ENCODE results near the gene CATSPERB. TPM values are rescaled to one million over a fixed set of nuclear protein-coding genes. Genes with fewer than 3 reads are reported as not detected.
"Not testable (repeated sequence)": the region's sequence is repeated elsewhere in the genome, so short reads cannot be mapped to it uniquely, and the experiment has no call there.

Gene CATSPERB
- total RNA-seq, 1 donor from 2014 or later, result 3.3 TPM

GRCh38 chr14:91731018-91731417 lies 868 bp downstream of the CATSPERB start:
- no peak for ATAC-seq

DNA sequence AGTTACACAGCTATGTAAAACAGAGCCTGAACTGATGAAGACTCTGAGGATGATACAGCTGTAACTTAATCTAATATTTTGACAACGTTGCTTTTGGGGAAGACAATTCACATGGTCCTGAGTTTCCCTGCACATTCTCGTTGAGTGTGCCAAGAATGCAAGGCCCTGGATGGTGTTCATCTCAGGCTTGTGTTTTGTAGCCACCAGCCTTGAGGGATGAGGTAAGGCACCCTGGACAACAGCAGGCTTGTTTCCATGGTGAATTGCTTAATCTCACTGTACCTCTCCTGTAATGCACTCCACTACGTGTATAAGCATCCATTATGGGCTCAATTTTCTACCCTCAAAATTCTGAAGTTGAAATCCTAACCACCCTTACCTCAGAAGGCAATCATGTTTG lies 2.1 kb downstream of the CATSPERB start:
- ATAC-seq, result no peak

DNA sequence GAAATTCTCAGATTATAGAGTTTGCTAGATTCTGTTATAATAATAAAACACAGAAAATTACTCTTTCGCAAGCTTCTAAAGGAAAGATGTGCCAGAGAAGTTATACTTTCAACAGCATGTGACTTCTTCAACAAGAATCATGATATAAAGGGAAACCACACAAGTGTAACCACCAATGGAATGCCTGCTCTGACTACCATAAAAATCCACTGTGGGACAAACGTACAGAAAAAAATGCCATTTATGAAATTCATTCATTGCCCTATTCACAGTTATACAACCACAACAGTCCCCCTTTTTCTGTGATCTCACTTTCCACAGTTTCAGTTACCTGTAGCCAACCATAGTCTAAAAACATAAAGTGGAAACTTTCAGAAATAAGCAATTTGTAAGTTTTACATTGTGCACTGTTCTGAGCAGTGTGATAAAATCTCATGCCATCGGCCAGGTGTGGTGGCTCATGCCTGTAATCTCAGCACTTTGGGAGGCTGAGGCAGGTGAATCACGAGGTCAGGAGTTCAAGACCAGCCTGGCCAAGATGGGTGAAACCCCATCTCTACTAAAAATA lies 3.2 kb downstream of the CATSPERB start:
- ATAC-seq, result no peak

DNA sequence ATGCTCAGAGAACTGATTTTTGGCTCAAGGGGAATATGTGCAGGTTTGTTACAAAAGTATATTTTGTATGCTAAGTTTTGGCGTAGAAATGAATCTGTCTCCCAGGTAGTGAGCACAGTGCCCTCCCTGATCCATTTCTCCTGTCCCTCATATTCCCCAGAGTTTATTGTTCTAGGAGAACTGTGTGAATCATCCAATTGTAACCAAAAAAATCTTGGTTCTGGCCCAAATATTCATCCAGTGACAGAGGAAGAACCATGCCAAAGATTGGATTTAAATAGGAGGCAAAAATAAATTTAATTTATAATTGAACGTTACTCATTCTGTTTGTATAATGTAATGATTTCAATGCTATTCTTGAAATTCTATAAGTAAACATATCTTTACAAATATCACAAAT lies 4.8 kb downstream of the CATSPERB start:
- ATAC-seq, result no peak

GRCh38 chr14:91723501-91723900 lies 8.4 kb downstream of the CATSPERB start:
- no peak for ATAC-seq

- ATAC-seq, result no peak
Observed at GRCh38 chr14:91722386-91722785, 9.5 kb downstream of the CATSPERB start.

DNA sequence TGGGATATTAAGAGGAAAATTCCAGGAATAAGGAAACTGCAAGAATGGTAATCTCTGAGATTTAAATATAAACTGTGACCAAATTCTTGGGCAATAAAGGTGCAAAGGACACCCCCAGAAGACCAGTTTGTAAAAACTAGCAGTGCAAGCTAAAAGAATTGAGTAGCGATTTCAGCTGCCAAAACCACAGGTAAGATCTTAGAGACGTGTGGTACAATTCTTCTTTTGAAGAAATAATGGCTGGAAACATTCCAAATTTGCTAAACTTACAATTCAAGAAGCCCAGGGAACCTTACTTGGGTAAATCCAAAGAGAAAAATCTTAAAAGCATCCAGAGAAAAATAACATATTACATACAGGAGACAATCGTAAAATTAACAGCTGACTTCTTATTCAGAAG lies 12.0 kb downstream of the CATSPERB start:
- ATAC-seq, result no peak

DNA sequence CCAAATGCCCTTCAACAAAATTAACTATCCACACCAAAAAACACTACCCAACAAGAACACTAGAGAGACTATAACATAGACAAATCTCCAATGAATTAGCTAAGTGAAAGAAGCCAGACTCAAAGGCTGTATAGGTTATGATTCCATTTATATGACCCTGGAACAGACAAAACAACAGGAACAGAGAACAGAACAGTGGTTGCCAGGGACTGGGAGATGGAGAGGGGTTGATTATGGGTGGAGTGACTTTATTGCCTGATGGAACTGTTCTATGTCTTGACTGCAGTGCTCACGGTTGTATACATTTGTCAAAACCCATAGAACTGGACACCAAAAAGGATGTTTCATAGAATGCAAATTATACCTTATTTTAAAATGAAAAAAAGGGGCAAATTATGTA lies 14.9 kb downstream of the CATSPERB start:
- no peak for ATAC-seq

DNA sequence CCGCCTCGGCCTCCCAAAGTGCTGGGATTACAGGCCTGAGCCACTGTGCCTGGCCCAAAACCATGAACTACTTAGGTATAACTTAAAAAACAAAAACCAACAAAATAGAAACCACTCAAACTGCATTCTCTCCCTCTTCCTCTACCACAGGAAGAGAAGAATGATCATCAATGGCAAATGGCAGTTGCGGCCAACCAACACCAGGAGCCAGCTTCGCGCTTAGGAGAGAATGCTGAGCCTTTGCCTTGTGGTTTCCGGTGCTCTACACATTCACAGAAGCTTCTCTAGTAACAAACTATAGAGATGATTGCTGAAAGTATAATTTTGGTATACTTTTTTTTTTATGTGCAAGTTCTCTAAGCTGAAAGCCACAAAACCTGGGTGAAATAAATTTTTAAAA lies 17.1 kb downstream of the CATSPERB start:
- no peak for ATAC-seq

GRCh38 chr14:91708795-91709194 lies 23.1 kb downstream of the CATSPERB start:
- ATAC-seq, result no peak

DNA sequence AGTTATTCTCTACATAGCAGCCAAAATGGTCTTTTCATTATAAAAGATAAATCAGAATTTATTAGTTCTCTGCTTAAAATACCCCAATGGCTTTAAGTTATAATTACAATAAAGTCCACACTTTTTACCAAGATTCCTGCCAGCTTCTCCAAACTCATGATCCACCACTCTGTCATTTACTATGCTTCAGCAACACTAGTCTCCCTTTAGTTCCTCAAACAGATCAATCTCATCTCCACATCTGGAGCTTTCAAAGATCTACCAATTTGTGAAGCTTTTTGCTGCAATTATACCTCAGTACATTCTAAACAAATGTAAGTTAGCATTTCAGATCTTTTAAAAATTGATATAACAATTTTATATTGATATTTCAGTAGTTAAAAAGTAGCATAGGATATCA lies 24.9 kb downstream of the CATSPERB start:
- ATAC-seq, result no peak

DNA sequence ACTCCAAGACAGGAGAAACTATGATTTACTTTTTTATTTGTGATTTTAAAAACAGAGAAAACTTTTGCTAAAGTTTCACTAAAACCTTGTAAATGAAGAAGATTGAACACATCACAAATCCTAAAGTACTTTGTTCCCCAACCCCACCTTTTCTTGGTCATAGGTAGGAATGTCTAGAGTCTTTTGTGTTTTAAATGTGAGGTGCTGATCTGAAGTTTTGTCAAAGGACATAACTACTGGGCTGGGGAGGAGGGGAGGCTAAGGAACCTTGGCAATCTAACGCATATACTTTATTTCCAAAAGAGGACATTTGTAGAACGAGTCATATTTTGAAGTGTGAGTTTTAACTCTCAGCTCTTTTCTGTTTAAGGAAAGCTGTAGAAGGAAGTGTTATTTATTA lies 37.2 kb downstream of the CATSPERB start:
- ATAC-seq, result no peak

GRCh38 chr14:91693346-91693745 lies 38.5 kb downstream of the CATSPERB start:
- ATAC-seq, result peak; percentile 99

GRCh38 chr14:91692075-91692474 lies 39.8 kb downstream of the CATSPERB start:
- ATAC-seq, result no peak

DNA sequence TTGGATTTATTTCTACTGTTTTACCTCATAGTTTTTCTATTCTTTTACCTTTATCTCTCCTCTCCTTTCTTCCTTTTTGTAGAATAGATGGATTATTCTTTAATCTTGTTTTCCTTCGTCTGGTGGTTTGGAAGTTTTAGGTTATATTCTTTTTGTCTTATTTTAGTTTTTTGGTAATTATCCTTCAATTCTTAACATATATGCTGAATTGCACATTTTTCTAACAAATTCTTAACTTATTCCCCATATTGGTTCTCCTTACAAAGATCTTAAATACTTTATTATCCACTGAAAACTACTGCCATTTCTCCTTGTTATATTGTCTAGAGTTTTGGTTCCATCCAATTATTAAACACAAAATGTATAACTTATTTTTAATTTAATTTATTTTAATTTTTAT lies 42.3 kb downstream of the CATSPERB start:
- ATAC-seq, result no peak

DNA sequence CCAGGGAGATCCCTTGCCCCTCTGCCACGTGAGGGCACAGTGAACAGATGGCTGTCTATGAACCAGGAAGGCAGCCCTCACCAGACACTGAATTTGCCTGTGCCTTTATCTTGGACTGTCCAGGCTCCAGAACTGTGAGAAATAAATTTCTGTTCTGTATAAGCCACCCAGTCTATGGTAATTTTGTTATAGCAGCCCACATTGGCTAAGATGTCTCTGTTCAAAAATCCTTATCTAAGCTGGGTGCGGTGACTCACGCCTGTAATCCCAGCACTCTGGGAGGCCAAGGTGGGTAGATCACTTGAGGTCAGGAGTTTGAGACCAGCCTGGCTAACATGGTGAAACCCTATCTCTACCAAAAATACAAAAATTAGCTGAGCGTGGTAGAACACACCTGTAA lies 44.5 kb downstream of the CATSPERB start:
- ATAC-seq, result not testable (repeated sequence)

DNA sequence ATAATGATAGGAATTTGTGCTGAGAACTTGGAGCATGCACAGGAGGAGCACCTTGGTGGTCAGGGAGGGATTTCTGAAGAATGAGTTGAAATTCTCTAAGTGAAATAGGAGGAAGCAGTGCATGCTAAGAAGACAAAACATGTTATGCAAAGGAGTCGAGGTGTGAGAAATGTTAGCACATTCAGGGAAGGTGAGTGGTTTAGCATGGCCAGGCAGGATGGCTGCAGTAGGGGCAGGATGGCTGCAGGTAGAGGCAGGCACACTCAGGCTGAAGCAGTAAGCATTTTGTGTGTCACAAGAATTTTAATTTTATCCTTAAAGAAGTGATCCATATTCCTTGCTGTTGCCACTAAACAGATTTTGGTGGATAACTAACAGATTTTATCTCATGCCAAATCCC lies 46.3 kb downstream of the CATSPERB start:
- peak; percentile 63 for ATAC-seq

DNA sequence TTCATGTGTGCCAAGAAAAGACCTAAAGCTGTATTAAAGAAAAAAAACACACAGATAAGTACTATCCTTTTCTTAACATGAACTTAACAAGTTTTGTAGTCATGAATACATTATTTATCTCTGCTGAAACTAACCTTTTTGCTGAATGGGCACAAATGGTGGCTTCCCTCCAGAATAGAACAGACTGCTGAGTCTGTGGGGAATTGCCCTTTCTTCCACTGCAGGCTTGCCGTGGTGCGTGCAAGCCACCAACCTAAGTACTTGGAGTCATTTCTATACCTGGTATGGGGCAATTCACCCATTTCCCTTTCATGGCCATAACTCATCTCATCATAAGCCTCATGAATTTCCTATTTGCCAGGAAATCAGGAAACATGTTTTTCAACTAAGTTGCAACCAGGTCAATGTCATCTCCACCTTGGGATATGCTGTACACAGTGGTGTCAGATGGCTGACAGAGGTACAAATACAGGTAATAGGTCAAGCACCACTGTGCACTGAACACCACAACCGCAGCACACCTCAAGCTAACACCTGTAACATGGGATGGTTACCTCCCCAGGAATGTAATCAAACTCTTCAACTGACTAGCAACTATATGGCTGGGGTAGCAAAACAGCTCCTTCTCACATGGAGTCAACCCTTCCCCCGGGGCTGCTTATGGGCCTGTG lies 49.9 kb downstream of the CATSPERB start:
- ATAC-seq, result no peak

DNA sequence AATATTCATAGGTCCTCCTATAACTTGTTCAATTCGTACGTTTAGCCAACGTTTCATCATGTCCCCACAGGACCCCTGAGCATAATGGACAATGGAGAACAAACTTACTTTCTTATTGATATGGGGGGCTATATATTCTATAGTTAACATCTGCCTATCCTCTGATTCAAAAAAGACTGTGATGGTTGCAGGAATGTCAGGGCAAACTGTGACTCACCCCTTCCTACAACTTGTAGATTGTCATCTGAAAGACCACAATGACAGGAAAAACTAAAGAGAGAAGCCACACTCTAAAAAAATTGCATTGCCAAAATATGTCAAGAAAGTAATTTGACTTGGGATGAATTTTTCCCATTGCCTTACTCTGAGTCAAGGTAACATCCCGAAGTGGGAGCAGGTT lies 50.8 kb downstream of the CATSPERB start:
- no peak for ATAC-seq

DNA sequence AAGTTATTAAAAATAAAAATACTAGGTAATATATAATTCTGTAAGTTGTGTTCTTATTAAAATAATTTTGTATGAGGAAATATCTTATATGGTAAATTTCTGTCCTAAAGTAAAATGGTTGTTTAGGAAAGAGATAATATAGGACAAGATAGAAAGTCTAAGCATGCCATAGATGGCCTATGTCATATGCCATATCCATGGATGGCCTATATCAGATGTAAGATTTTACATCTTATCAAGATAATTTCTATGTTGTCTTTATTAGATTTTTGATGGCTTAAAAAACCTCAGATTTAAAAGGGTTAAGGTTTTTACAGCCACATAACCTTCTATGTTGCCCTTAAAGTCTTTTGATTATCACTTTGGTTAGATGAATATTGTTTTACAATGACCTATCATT lies 52.6 kb downstream of the CATSPERB start:
- no peak for ATAC-seq

GRCh38 chr14:91677687-91678086 lies 54.2 kb downstream of the CATSPERB start:
- not testable (repeated sequence) for ATAC-seq

GRCh38 chr14:91674911-91675310 lies 57.0 kb downstream of the CATSPERB start:
- ATAC-seq, result no peak

GRCh38 chr14:91669867-91670266 lies 62.0 kb downstream of the CATSPERB start:
- ATAC-seq, result no peak

DNA sequence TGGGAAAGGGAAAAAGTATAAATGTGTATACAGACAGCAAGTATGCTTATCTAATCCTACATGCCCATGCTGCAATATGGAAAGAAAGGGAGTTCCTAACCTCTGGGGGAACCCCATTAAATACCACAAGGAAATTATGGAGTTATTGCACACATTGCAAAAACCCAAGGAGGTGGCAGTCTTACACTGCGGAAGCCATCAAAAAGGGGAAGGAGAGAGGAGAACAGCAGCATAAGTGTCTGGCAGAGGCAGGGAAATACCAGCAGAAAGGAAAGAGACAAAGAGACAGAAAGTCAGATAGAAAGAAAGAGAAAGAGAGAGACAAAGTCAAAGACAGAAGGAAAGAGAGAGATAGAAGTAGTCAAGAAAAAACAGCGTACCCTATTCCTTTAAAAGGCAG lies 64.8 kb downstream of the CATSPERB start:
- not testable (repeated sequence) for ATAC-seq

- no peak for ATAC-seq
Observed at GRCh38 chr14:91660790-91661189, 71.1 kb downstream of the CATSPERB start.
